Activated CD8-positive, alpha-beta memory T cell treated with anti-CD3 and anti-CD28 coated beads, Interleukin-2, amount 50 U/mL, for 48 hours (primary cell): ENCODE data around the gene ACO2.

Experiments
- DNase-seq: peaks from one replicate; pipeline ENCODE4 v3.0.0-alpha.2; 2020

The ACO2 gene

GRCh38 chr22:41524809-41525449, 56.0 kb downstream of the ACO2 start:
- DNase-seq, result peak; percentile 79

- DNase-seq, result no peak
Measured at GRCh38 chr22:41525450-41526225, 56.7 kb downstream of the ACO2 start.

DNA sequence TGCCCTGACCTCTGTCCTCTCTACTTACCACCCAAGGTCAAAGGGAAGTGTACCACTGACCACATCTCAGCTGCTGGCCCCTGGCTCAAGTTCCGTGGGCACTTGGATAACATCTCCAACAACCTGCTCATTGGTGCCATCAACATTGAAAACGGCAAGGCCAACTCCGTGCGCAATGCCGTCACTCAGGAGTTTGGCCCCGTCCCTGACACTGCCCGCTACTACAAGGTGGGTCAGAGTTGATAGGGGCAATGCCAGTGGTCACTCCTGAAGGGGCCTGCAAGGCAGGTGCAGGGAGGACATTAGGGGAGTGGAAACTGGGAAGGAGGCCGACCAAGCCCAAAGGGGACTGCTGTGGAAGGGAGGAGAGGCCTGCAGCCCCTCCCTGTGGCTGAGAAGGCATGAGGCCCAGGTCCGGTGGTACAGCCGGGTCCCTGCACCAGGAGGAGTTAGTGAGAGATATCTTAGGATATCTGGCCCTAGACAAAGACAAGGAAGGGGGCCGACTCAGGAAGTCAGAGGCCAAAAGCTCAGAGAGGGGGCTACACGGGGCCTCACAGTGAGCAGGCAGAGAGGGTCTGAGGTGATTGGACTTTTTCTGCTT, 57.4 kb downstream of the ACO2 start:
- no peak for DNase-seq

DNA sequence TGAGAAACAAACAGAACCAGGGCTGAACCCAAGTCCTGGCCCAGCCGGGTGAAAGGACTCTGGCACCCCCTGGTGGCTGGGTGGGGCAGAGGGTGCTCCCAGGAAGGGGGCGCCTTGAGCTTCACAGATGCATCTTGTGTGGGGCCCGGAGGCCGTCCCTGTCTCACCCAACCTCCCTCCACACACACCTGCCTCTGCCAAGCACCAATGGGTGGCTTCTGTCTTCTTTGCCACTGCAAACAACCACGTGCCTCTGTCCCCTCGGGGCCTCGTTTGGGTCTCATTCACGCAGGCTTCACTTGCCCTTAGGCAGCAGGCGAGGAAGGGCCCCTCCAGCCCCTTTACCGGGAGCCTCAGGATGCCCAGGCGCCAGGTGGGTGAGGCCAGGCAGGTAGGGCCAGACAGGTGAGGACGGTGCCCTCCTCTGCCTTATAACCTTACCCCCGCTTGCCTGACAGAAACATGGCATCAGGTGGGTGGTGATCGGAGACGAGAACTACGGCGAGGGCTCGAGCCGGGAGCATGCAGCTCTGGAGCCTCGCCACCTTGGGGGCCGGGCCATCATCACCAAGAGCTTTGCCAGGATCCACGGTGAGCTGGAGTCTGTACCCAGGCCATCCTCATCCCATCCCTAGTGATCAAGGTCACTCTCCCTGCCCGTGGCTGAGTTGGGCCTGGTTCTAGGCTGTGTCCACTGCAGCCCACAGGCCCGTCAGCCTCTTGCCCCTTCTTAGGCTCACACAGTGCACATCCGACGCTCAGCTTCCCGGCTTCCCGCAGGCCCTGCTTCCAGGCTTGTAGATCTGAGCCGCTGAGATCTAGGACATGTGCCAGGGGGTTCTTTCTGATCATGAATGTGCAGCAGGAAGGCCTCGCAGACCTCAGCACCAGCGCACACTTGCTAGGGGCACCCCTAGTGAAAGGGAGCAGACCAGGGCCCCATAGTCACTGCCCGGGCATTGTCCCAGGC, 58.2 kb downstream of the ACO2 start:
- DNase-seq, result peak; percentile 87

DNA sequence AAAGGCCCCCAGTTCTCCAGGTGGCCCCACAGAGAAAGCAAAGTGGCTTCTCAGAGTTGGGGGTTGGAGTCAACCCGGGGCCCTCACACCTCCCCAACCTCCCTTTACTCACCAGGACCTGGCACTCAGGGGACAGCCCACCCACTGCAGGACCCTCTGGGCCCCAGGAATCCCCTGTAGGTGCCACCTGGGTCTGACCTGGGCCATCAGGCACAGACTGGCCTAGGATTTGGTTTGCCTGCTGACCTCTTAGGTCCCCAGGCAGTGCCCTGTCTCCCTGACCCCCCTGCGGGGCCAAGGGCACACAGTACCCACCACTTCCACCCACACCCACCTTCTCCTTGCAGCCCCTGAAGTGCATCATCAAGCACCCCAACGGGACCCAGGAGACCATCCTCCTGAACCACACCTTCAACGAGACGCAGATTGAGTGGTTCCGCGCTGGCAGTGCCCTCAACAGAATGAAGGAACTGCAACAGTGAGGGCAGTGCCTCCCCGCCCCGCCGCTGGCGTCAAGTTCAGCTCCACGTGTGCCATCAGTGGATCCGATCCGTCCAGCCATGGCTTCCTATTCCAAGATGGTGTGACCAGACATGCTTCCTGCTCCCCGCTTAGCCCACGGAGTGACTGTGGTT, 59.3 kb downstream of the ACO2 start:
- DNase-seq, result no peak

DNA sequence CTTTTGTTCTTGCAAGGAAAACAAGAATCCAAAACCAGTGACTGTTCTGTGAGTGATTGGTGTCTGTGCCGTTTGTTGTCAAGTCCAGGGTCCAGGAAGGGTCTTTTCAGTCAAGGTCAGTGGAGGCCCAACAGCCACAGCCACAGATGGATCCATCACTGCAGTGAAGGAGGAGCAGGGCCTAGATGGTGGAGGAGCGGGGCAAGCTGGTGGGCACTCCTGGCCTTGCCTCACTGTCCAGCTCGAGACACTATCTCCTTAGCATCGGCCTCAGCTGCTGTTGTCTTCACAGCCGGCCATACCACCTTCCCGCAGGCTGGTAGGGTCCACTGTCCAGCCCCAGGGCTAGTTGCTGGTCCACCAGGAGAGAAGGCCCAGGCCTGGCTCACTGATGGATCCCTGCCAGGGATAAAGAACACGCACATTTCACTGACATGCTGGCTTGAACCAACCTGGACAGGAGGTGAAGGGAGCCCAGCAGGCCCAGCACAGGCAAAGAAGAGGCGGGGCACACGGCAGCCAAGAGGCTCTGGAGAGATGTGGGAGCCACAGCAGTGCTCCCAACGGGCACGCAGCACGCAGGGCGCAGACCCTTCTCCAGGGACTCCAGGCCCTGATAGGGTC, 60.1 kb downstream of the ACO2 start:
- DNase-seq, result no peak

- no peak for DNase-seq
Measured at GRCh38 chr22:41530890-41531714, 62.2 kb downstream of the ACO2 start.

DNA sequence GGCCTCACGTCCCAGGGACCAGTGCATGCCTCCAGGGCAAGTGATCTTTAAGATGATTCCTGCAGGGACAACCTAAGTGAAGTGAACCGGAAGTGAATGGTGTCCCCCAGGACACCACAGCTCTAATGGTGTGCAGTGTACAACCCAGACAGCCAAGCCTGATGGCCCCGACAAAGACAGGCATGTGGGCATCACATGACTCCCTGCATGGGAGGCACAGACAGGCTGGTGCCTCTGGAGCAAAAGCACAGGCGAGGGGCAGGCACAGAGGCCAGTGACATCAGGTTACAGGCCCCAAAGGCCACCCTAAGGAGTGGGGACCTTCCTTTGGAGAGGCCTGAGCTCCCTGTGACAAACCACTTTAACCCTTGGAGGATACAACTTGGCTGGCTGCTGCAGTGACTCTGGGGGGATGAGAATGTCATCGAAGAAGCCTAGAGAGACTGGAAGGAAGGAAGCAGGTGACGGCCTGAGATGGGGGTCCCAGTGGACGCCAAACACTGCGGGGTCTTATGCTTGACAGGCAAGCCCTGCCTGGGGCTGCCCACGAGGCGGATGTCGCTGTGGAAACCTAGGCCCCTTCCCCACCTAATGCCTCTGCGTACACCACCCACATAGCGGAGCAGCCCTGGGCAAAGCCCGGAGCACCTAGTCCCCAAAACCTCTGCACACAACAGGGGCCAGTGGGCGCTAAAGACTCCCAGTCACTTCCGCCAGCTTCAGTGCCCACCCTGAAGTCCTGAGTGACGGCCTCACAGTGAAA, 63.0 kb downstream of the ACO2 start:
- no peak for DNase-seq

GRCh38 chr22:41532908-41533825, 64.2 kb downstream of the ACO2 start:
- DNase-seq, result peak; percentile 90

- DNase-seq, result no peak
Measured at GRCh38 chr22:41534219-41534618, 65.3 kb downstream of the ACO2 start.

DNA sequence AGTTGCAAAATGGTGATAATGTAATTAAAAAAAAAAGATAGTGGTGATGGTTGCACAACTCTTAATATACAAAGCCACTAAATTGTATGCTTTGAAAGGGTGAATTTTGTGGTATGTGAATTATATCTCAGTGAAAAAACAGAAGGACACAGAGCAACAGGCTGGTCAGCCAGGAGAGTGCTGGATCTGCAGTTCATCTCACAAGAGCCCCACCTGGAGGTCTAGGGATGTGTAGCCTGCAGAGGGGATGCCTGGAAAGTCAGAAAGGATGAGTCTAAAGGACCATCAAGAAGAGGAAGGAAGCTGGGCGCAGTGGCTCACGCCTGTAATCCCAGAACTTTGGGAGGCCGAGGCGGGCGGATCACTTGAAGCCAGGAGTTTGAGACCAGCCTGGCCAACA, 66.3 kb downstream of the ACO2 start:
- no peak for DNase-seq

GRCh38 chr22:41537203-41537602, 68.3 kb downstream of the ACO2 start:
- DNase-seq, result no peak

DNA sequence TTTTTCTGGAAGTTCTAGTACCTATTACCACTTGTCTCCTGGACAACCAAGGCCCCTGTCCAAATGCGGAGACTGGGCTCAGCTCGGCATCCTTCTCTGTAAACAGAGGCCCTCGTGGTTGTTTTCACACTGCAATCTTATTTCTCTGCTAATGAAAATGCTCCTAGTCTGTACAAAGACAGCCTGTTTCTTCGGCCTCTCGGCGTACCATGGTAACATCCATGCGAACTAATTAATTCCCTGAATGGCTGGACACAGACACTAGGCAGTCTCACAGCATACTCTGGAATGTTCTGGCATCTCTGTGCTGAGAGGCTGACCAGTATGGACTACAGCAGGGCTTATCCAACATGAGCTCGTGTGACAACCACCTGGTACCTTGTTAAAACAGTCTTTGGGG, 69.7 kb downstream of the ACO2 start:
- DNase-seq, result no peak

DNA sequence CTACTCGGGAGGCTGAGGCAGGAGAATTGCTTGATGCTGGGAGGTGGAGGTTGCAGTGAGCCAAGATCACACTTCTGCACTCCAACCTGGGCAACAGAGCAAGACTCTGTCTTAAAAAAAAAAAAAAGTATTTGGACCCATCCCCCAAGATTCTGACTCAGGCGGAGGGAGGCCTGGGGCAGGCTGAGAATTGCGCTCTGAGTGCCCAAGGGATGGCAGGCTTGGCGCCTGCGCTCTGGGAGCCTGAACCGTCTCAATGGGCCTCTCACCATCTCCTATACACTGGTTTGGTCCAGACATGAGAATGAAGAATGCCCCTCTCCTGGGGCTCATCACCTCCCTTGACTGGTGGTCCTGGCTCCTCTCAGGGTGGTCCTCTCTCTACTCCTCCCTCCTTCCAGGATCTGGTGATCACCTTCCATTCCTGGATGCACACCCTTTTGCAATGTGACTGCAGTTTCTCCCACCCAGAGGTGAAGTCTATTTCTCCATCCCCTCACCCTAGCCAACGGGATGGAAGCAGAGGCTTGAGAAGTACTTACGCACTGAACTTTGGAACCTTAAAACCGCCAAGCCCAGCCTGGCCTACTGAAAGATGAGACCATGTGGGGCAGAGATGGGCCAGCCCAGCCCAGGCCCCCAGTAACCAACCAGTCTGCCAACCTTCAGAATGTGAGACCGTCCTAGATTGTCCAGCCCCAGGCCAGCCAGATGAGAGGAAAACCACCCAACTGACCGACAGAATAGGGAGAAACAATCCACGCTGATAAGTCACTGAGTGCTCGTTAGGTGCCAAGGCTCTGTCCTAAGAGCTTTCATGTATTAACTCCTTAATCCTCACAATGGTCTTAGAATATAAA, 70.5 kb downstream of the ACO2 start:
- no peak for DNase-seq

GRCh38 chr22:41540006-41540315, 71.0 kb downstream of the ACO2 start:
- no peak for DNase-seq

GRCh38 chr22:41540365-41540764, 71.4 kb downstream of the ACO2 start:
- DNase-seq, result no peak

DNA sequence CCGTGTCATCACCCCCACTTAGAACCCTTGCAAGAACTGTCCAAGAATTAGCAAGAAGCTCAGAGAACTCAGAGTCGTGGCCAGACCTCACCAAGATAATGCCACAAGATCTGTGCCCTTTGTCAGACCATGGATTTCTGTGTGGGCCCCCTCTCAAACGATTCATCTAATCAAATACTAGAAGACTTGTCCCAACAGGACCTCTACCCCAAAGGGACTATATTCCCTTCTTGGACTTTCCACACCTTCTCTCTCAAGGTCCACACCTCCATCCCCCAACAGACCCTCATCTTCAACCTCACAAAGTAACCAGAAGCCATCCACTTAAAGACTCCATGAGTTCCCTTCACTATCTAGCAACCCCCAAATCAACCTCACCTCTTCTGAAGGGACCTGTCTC, 72.6 kb downstream of the ACO2 start:
- DNase-seq, result no peak

- no peak for DNase-seq
Measured at GRCh38 chr22:41542224-41542623, 73.3 kb downstream of the ACO2 start.
